CD4-positive, alpha-beta T cell treated with Interferon gamma for 1 hour (primary cell): ENCODE results near the gene CLK1.

Experiments used
- DNase-seq: peaks from one replicate; pipeline ENCODE4 v3.0.0-alpha.2; 2020

Gene CLK1

GRCh38 chr2:200810998-200811332 is 53.5 kb downstream of the CLK1 start:
- no peak for DNase-seq

- DNase-seq: no peak
Observed at GRCh38 chr2:200810252-200810997, 54.0 kb downstream of the CLK1 start.

- DNase-seq: no peak
Observed at GRCh38 chr2:200809506-200810251, 54.8 kb downstream of the CLK1 start.
